ENCODE results near the gene VASN.

VASN gene

DNA sequence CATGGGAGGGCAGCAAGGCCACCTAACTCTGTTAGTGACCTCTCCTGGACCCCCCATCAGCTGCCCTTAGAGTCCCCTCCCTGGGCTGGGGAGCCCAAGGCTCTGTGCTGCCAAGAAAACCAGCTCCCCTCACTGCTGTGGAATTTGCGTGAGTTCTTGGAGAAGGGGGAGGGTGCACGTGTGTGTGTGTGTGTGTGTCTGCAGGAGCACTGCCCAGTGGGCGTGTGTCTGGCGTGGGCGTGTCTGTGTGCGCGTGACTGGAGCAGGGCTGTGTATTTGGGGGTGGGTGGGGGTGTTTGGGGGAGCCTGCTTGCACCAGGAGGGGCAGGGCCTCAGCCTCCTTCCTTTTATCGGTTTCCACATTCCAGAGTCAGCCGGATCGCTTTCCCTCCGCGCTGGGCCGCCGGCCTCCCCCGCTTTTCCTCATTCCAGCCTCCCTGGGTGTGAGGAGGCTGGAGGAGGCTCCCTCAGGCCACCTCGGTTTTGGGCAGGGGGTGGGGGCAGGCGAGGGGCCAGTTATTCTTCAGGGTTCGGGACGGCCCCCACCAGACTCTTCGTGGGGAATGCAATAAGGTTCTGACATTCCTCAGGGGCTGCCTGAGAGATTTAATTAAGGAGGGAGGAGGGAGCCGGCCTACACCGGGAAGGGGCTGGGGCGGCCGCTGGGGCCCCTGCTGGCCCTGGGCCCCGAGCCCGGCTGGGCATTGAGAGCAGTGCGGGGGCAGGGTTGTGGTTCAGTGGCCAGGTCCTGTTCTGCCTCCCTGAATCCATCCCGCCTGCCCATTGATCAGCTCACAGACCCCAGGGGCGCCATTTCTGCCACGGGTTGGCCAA is 2.5 kb downstream of the VASN start:
- TF ChIP-seq, protein P1, sequence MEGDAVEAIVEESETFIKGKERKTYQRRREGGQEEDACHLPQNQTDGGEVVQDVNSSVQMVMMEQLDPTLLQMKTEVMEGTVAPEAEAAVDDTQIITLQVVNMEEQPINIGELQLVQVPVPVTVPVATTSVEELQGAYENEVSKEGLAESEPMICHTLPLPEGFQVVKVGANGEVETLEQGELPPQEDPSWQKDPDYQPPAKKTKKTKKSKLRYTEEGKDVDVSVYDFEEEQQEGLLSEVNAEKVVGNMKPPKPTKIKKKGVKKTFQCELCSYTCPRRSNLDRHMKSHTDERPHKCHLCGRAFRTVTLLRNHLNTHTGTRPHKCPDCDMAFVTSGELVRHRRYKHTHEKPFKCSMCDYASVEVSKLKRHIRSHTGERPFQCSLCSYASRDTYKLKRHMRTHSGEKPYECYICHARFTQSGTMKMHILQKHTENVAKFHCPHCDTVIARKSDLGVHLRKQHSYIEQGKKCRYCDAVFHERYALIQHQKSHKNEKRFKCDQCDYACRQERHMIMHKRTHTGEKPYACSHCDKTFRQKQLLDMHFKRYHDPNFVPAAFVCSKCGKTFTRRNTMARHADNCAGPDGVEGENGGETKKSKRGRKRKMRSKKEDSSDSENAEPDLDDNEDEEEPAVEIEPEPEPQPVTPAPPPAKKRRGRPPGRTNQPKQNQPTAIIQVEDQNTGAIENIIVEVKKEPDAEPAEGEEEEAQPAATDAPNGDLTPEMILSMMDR (IDR thresholded peaks at IDR 0.05): no peak

DNA sequence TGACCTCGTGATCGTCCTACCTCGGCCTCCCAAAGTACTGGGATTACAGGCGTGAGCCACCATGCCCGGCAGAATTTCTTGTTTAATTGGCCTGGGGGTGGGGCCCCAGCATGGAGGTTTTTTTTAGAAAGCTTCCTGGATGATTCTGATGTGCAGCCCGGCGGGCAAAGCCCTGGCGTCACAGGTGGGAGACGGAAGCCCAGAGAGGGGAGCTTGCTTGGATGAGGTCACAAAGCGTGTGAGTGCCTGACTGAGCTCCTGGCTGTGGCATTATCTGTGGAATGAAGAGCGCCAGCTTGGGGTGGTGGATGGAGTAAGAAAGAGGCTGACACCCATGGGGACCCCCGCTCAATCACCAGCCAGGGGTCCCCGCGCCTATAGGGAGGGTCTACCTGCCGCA is 4.1 kb downstream of the VASN start:
- TF ChIP-seq, protein P1 (IDR thresholded peaks at IDR 0.05): no peak

DNA sequence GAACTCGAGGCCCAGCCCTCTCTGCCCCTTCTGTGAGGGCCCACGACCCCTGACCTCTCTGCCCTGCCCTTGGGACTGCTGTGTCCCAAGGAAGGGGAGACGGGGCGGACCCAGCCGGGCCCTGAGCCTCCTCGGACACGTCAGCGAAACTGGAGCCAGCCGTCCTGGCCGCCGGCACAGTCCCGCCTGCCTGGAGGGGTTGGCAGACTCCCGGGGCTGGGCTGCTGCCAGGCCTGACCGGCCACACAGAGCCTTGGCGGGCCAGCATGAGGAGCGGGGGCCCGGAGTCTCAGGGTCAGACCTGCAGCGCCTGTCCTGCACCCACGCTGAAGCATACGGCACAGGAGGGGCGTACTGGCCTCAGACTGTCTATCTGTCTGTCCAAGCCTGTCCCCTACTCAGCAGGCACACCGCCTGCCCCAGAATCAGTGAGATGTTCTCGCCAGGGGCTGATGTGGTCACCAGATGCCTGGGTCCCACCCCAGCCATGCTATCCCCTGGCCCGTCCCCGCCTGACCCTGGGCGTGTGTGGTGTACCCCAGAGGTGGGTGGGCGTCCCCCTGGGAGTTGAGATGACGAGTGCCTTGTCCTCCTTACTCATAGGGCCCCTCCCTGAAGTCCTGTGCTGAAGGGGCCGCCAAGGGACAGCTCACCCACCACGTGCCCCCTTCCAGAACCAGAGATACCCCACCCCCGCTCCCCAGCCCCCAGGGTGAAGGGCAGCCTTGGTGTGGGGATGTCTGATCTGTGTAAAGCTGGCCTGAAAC is 4.7 kb downstream of the VASN start:
- TF ChIP-seq, protein P1 (IDR thresholded peaks at IDR 0.05): no peak

DNA sequence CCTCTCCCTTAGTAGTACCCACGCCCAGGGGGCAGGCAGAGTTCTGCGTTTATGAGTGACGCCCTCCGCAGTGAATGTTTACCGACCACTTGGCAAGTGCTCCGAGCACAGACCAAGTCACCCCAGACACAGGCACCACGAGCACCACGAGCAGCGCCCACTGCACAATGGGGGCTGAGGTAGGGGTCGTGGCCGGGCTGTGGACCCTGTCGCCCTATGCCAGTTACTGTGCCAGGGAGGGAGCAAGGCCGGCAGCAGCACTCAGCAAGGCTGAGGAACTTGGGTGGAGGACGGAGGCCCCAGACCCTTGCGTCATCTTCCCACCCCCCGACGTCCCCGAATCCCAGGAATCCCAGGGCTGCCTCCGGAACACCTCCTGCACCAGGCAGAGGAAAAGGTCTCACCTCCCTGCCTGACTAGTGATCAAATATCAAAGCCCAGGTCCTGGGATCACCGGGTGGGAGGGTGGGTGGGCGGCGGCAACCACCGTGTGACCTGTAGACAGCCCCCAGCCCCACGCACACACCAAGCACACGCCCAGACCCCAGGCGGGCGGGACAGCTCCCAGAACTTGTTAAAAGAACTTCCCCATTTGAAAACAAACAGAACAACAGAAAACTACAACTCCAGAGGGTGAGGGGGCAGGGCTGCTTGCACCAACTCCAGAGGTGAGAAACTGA is 5.4 kb downstream of the VASN start:
- TF ChIP-seq, protein P1 (IDR thresholded peaks at IDR 0.05): no peak

DNA sequence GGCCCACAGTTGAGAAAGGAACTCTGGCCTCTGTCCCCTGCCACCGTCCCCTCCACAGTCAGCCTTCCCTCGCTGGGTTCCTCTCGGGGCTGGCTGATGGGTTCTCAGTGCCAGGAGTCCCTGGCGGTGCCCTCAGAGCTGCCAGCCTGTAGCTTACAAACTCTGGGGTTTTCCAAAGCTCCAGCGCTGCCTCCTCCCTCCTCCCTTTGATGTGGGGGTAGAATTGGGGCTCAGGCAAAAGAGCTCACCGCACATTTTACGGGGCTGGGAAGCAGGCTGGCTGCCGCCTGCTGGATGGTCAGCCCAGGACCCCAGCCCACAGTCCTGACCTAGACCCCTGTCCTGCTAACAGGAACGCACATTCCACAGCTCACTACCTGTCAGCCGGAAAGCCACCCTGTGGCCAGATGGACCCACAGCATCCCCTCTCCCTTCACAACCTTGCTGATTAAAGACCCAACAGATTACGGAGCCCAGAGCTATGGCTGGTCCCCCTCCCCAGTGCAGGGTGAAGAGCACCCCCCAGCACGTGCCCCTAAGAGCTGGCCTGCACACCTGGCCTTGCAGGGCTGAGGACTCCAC is 6.0 kb downstream of the VASN start:
- TF ChIP-seq, protein P1 (IDR thresholded peaks at IDR 0.05): no peak

DNA sequence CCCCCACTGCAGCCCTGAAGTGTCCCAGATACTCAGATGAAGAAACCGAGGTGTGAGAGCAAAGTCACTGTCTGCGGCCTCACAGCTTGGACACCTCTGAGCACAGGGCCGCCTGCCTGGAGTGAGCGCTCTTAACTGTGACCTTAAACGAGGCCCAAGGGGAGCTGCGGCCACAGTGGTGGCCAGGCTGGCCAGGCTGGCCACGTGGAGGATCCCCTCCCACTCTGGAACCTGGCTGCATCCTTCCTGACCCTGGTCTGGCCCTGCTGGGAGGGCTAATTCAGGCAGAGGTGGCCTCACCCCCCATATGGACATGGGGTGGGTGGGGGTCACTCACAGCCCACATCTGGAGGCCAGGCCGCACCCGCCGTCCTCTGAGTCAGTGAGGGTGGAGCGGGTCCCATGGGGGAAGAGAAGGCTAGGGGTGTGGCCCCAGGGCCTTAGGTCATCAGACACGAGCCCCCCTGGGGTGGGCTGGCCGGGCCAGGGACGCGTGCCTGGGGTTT is 6.6 kb downstream of the VASN start:
- TF ChIP-seq, protein P1 (IDR thresholded peaks at IDR 0.05): no peak

Data from LNCAP (cell line).